ENCODE data around the gene PSMD2.
"Not testable (repeated sequence)": the region's sequence is repeated elsewhere in the genome, so short reads cannot be mapped to it uniquely, and the experiment has no call there.

Gene PSMD2

GRCh38 chr3:184320104-184320445 lies 21.0 kb downstream of the PSMD2 start:
- DNase-seq = no peak

- no peak for DNase-seq
Measured at GRCh38 chr3:184321666-184322065, 22.6 kb downstream of the PSMD2 start.

GRCh38 chr3:184322731-184323487 lies 23.9 kb downstream of the PSMD2 start:
- no peak for DNase-seq

- DNase-seq = no peak
Measured at GRCh38 chr3:184323696-184324095, 24.7 kb downstream of the PSMD2 start.

- no peak for DNase-seq
Measured at GRCh38 chr3:184325269-184325668, 26.2 kb downstream of the PSMD2 start.

- DNase-seq = no peak
Measured at GRCh38 chr3:184325715-184326369, 26.8 kb downstream of the PSMD2 start.

GRCh38 chr3:184327171-184327570 lies 28.1 kb downstream of the PSMD2 start:
- no peak for DNase-seq

- no peak for DNase-seq
Measured at GRCh38 chr3:184328516-184328915, 29.5 kb downstream of the PSMD2 start.

GRCh38 chr3:184332370-184333090 lies 33.5 kb downstream of the PSMD2 start:
- DNase-seq = no peak

GRCh38 chr3:184333190-184333589 lies 34.1 kb downstream of the PSMD2 start:
- DNase-seq = no peak

GRCh38 chr3:184333700-184334099 lies 34.7 kb downstream of the PSMD2 start:
- no peak for DNase-seq

- DNase-seq = no peak
Measured at GRCh38 chr3:184334470-184335158, 35.6 kb downstream of the PSMD2 start.

- DNase-seq = no peak
Measured at GRCh38 chr3:184335291-184335660, 36.2 kb downstream of the PSMD2 start.

- no peak for DNase-seq
Measured at GRCh38 chr3:184335661-184336546, 36.9 kb downstream of the PSMD2 start.

- DNase-seq = no peak
Measured at GRCh38 chr3:184336547-184337398, 37.7 kb downstream of the PSMD2 start.

GRCh38 chr3:184337399-184337714 lies 38.3 kb downstream of the PSMD2 start, which contains the start of gene FAM131A:
TSS of gene FAM131A (plus strand) at chr3:184337600. CDS start at chr3:184337631, 31 bp downstream.
- DNase-seq = no peak

GRCh38 chr3:184337981-184338380 lies 38.9 kb downstream of the PSMD2 start:
- DNase-seq = no peak

- no peak for DNase-seq
Measured at GRCh38 chr3:184338511-184338945, 39.5 kb downstream of the PSMD2 start.

- DNase-seq = no peak
Measured at GRCh38 chr3:184339001-184339400, 40.0 kb downstream of the PSMD2 start.

- DNase-seq = not testable (repeated sequence)
Measured at GRCh38 chr3:184339451-184340135, 40.6 kb downstream of the PSMD2 start.

GRCh38 chr3:184341925-184342324 lies 42.9 kb downstream of the PSMD2 start:
- DNase-seq = no peak
